Measurements from ENCODE around the gene LCE2A.

GRCh38 chr1:152728986-152729385, 30.8 kb downstream of the LCE2A start:
- TF ChIP-seq EZH2 (IDR thresholded peaks at IDR 0.05; ENCODE audit: insufficient read depth, poor library complexity, severe bottlenecking) = no peak
- no peak for TF ChIP-seq EZH2phosphoT487 (IDR thresholded peaks at IDR 0.05; ENCODE audit: insufficient read depth, low read depth)
